Mesenchymal stem cell (in vitro differentiated cells and primary cell): Measurements from ENCODE around the gene ZNF74.
A peak's percentile ranks its signal among the peaks of the same experiment; 100 is the strongest.
"Not testable (repeated sequence)": the region's sequence is repeated elsewhere in the genome, so short reads cannot be mapped to it uniquely, and the experiment has no call there.

Experiments
- DNase-seq: peaks from one replicate; pipeline ENCODE4 v3.0.0-alpha.2; 2013
- H2AFZ ChIP-seq: one replicate; pipeline ENCODE4 v1.6.1; 2013; ENCODE audit warnings: low read depth, mild to moderate bottlenecking, control low read depth, inconsistent platforms, low read length, moderate library complexity
- H2AK5ac ChIP-seq: 2 replicates; pipeline ENCODE4 v1.6.1; 2013; ENCODE audit warnings: low read length, moderate library complexity, mild to moderate bottlenecking, inconsistent platforms; ENCODE audit not compliant: severe bottlenecking
- H2BK120ac ChIP-seq: one replicate; pipeline ENCODE4 v1.6.1; 2013; ENCODE audit warnings: low read depth, mild to moderate bottlenecking, inconsistent platforms, low read length, moderate library complexity
- H2BK12ac ChIP-seq, 2 experiments: one replicate each; pipeline ENCODE4 v1.6.1; 2013; ENCODE audit warnings: inconsistent platforms in 2 of 2, low read length in 2 of 2, mild to moderate bottlenecking in 2 of 2, moderate library complexity in 2 of 2, control low read depth in 1 of 2
- H2BK15ac ChIP-seq: one replicate; pipeline ENCODE4 v1.6.1; 2013; ENCODE audit warnings: mild to moderate bottlenecking, low read depth, inconsistent platforms; ENCODE audit not compliant: poor library complexity, severe bottlenecking
- H2BK5ac ChIP-seq: 2 replicates; pipeline ENCODE4 v1.6.1; 2013; ENCODE audit warnings: low read depth, mild to moderate bottlenecking, low read length, control low read depth, inconsistent platforms; ENCODE audit not compliant: poor library complexity, severe bottlenecking
- H3K14ac ChIP-seq, 2 experiments: one replicate each; pipeline ENCODE4 v1.6.1; 2013; ENCODE audit warnings: inconsistent platforms in 2 of 2, low read length in 2 of 2, control low read depth in 1 of 2, mild to moderate bottlenecking in 1 of 2, moderate library complexity in 1 of 2
- H3K18ac ChIP-seq, 2 experiments: one replicate each; pipeline ENCODE4 v1.6.1; 2013; ENCODE audit warnings: inconsistent platforms in 2 of 2, low read length in 2 of 2, control low read depth in 1 of 2, low read depth in 1 of 2, mild to moderate bottlenecking in 1 of 2
- H3K23ac ChIP-seq, 2 experiments: one replicate each; pipeline ENCODE4 v1.6.1; 2013; ENCODE audit warnings: inconsistent platforms in 2 of 2, low read length in 2 of 2, mild to moderate bottlenecking in 2 of 2, moderate library complexity in 2 of 2, control low read depth in 1 of 2
- H3K27ac ChIP-seq: 2 replicates; pipeline ENCODE4 v1.5.1; 2013; ENCODE audit warnings: mild to moderate bottlenecking, moderate library complexity, low read length, control low read depth, inconsistent platforms; ENCODE audit not compliant: poor library complexity, severe bottlenecking
- H3K27me3 ChIP-seq, 2 experiments: 2 replicates each; pipeline versions ENCODE4 v1.6.1 to v1.7.0; 2013; ENCODE audit warnings: low read length in 2 of 2, mild to moderate bottlenecking in 2 of 2, moderate library complexity in 2 of 2, control low read depth in 1 of 2, inconsistent platforms in 1 of 2; ENCODE audit not compliant: control insufficient read depth in 1 of 2, insufficient read depth in 1 of 2
- H3K36me3 ChIP-seq, 2 experiments: 2 replicates each; pipeline versions ENCODE4 v1.6.1 to v1.7.0; 2013; ENCODE audit warnings: low read length in 2 of 2, control low read depth in 1 of 2, inconsistent platforms in 1 of 2, low read depth in 1 of 2, mild to moderate bottlenecking in 1 of 2; ENCODE audit not compliant: insufficient read depth in 2 of 2, control insufficient read depth in 1 of 2
- H3K4ac ChIP-seq, 2 experiments: one replicate each; pipeline ENCODE4 v1.6.1; 2013; ENCODE audit warnings: inconsistent platforms in 2 of 2, low read length in 2 of 2, mild to moderate bottlenecking in 2 of 2, moderate library complexity in 2 of 2, control low read depth in 1 of 2, low read depth in 1 of 2
- H3K4me1 ChIP-seq: 2 replicates; pipeline ENCODE4 v1.6.1; 2013; ENCODE audit warnings: low read depth, low read length, control low read depth; ENCODE audit not compliant: control insufficient read depth, insufficient read depth
- H3K4me2 ChIP-seq: 2 replicates; pipeline ENCODE4 v1.6.1; 2013; ENCODE audit warnings: low read length, mild to moderate bottlenecking, inconsistent platforms; ENCODE audit not compliant: poor library complexity, severe bottlenecking
- H3K4me3 ChIP-seq, 2 experiments: 2 replicates each; pipeline versions ENCODE4 v1.5.1 to v1.7.0; 2013; ENCODE audit warnings: low read length in 2 of 2, mild to moderate bottlenecking in 2 of 2, control low read depth in 1 of 2, low read depth in 1 of 2; ENCODE audit not compliant: insufficient read depth in 1 of 2
- H3K79me1 ChIP-seq: replicated peaks from 2 replicates; pipeline ENCODE4 v1.6.1; 2013; ENCODE audit warnings: mild to moderate bottlenecking, control low read depth, low read length, inconsistent platforms; ENCODE audit not compliant: poor library complexity, severe bottlenecking
- H3K9ac ChIP-seq: 2 replicates; pipeline ENCODE4 v1.7.0; 2013; ENCODE audit warnings: mild to moderate bottlenecking, low read length, moderate library complexity
- H3K9me3 ChIP-seq: 2 replicates; pipeline ENCODE4 v1.7.0; 2013; ENCODE audit warnings: mild to moderate bottlenecking, low read length; ENCODE audit not compliant: control insufficient read depth
- H4K8ac ChIP-seq: one replicate; pipeline ENCODE4 v1.6.1; 2013; ENCODE audit warnings: inconsistent platforms, mild to moderate bottlenecking, low read length, moderate library complexity
- H4K91ac ChIP-seq: one replicate; pipeline ENCODE4 v1.6.1; 2013; ENCODE audit warnings: mild to moderate bottlenecking, low read length, inconsistent platforms
- WGBS: methylation state at CpG from one replicate; pipeline ENCODE4 v1.1.7; 2013; ENCODE audit warnings: mixed read lengths; 5-methylcytosine and 5-hydroxymethylcytosine counted together

The ZNF74 gene

GRCh38 chr22:20450551-20450906 lies 56.6 kb downstream of the ZNF74 start:
- Histone ChIP-seq H4K8ac (no peak overlapping the region), H3K4me2 (no peak overlapping the region), H3K27ac (no peak overlapping the region), H3K14ac (no peak overlapping the region), H2BK120ac (no peak overlapping the region), H2AFZ (no peak overlapping the region), H3K4ac (no peak overlapping the region), H2BK12ac (no peak overlapping the region), H2AK5ac (no peak overlapping the region), H3K23ac (no peak overlapping the region), H3K9me3 (no peaks in the 10 kb centered on the region), H3K27me3 (no peaks in the 10 kb centered on the region), H3K36me3 (peaks cover 28 to 49% of the 10 kb centered on the region in 2 experiments), H2BK5ac (no peak overlapping the region), H4K91ac (no peak overlapping the region), H2BK15ac (no peak overlapping the region), H3K4me3 (no peak overlapping the region), H3K9ac (no peak overlapping the region), H3K18ac (no peak overlapping the region), H3K79me1 (no peaks in the 10 kb centered on the region), H3K4me1 (peaks cover 1% of the 10 kb centered on the region)
- 100% methylated on average over 1 of the region's 1 CpG for WGBS
- DNase-seq: no peak

- H3K4me2 ChIP-seq, H3K4me3 ChIP-seq, H4K8ac ChIP-seq, H3K9ac ChIP-seq, H3K9me3 ChIP-seq, H3K27ac ChIP-seq, H3K4me1 ChIP-seq, H3K79me1 ChIP-seq, H3K27me3 ChIP-seq, H2BK5ac ChIP-seq, H4K91ac ChIP-seq, DNase-seq, H3K18ac ChIP-seq, H3K14ac ChIP-seq, H3K4ac ChIP-seq, H2AK5ac ChIP-seq, H2BK15ac ChIP-seq, H2BK120ac ChIP-seq, H3K23ac ChIP-seq, H2AFZ ChIP-seq: not testable (repeated sequence)
- Histone ChIP-seq H2BK12ac (peak overlapping the region in 1 of 2 experiments; percentile 14), H3K36me3 (peaks cover 20 to 46% of the 10 kb centered on the region in 2 experiments)
- 99% methylated on average over 12 of the region's 15 CpGs for WGBS
Observed at GRCh38 chr22:20451129-20451778, 57.3 kb downstream of the ZNF74 start.

GRCh38 chr22:20451920-20452319 lies 58.0 kb downstream of the ZNF74 start:
- no peak overlapping the region for H3K14ac ChIP-seq
- no peak overlapping the region for H3K18ac ChIP-seq
- no peak overlapping the region for H3K9ac ChIP-seq
- no peak overlapping the region for H3K27ac ChIP-seq
- H2BK5ac ChIP-seq: no peak overlapping the region
- no peak overlapping the region for H3K4ac ChIP-seq
- no peak overlapping the region for H4K8ac ChIP-seq
- H3K79me1 ChIP-seq: no peaks in the 10 kb centered on the region
- H3K36me3 ChIP-seq: peaks cover 16 to 47% of the 10 kb centered on the region in 2 experiments
- DNase-seq: no peak
- no peak overlapping the region for H2AK5ac ChIP-seq
- H4K91ac ChIP-seq: no peak overlapping the region
- no peaks in the 10 kb centered on the region for H3K4me1 ChIP-seq
- H2AFZ ChIP-seq: no peak overlapping the region
- WGBS: 100% methylated on average over 1 of the region's 2 CpGs
- no peak overlapping the region for H2BK12ac ChIP-seq
- H2BK120ac ChIP-seq: no peak overlapping the region
- H3K4me2 ChIP-seq: no peak overlapping the region
- H3K27me3 ChIP-seq: no peaks in the 10 kb centered on the region
- no peak overlapping the region for H3K23ac ChIP-seq
- H2BK15ac ChIP-seq: no peak overlapping the region
- H3K9me3 ChIP-seq: no peaks in the 10 kb centered on the region
- no peak overlapping the region for H3K4me3 ChIP-seq

- no peak overlapping the region for H3K9ac ChIP-seq
- no peak overlapping the region for H3K27ac ChIP-seq
- H3K4me3 ChIP-seq: no peak overlapping the region
- no peak overlapping the region for H3K14ac ChIP-seq
- no peak overlapping the region for H4K91ac ChIP-seq
- no peak overlapping the region for H3K4me2 ChIP-seq
- no peaks in the 10 kb centered on the region for H3K27me3 ChIP-seq
- H4K8ac ChIP-seq: no peak overlapping the region
- H2BK5ac ChIP-seq: no peak overlapping the region
- no peak overlapping the region for H2AK5ac ChIP-seq
- H3K4me1 ChIP-seq: no peaks in the 10 kb centered on the region
- no peak overlapping the region for H3K18ac ChIP-seq
- H3K23ac ChIP-seq: no peak overlapping the region
- no peak overlapping the region for H2AFZ ChIP-seq
- H3K36me3 ChIP-seq: peaks cover 24 to 58% of the 10 kb centered on the region in 2 experiments
- no peak overlapping the region for H3K4ac ChIP-seq
- no CpG with 5 or more reads among the region's 3 CpGs for WGBS
- H2BK12ac ChIP-seq: no peak overlapping the region
- H2BK15ac ChIP-seq: no peak overlapping the region
- no peaks in the 10 kb centered on the region for H3K9me3 ChIP-seq
- DNase-seq: no peak
- no peaks in the 10 kb centered on the region for H3K79me1 ChIP-seq
- no peak overlapping the region for H2BK120ac ChIP-seq
Observed at GRCh38 chr22:20453222-20453621, 59.3 kb downstream of the ZNF74 start.
